Dermis blood vessel endothelial cell (primary cell): ENCODE results near the gene GTF2A1L. TPM values are rescaled to one million over a fixed set of nuclear protein-coding genes. Genes with fewer than 3 reads are reported as not detected.
A peak's percentile ranks its signal among the peaks of the same experiment; 100 is the strongest.
"Not testable (repeated sequence)": the region's sequence is repeated elsewhere in the genome, so short reads cannot be mapped to it uniquely, and the experiment has no call there.

Experiments
- DNase-seq: peaks from one replicate; pipeline ENCODE4 v3.0.0; 2010
- total RNA-seq: library from RNA; depleted of rRNA; stranded (reverse); fragments of >200 nt; gene quantifications from 2 replicates; pipeline ENCODE4 v1.2.3, GENCODE V29; 2014

The GTF2A1L gene
- total RNA-seq, 1 donor from 2014 or later: not detected

- no peak for DNase-seq
These were observed 81.8 kb downstream of the GTF2A1L start for GRCh38 chr2:48699348-48699930.

- not testable (repeated sequence) for DNase-seq
These were observed 86.0 kb downstream of the GTF2A1L start for GRCh38 chr2:48703621-48704020.

- no peak for DNase-seq
These were observed 89.8 kb downstream of the GTF2A1L start for GRCh38 chr2:48707466-48707865.

GRCh38 chr2:48709096-48710034, 91.7 kb downstream of the GTF2A1L start:
- no peak for DNase-seq

GRCh38 chr2:48711343-48711742, 93.7 kb downstream of the GTF2A1L start:
- peak; percentile 50 for DNase-seq

- DNase-seq: no peak
These were observed 94.5 kb downstream of the GTF2A1L start for GRCh38 chr2:48712151-48712550.

- DNase-seq: no peak
These were observed 96.0 kb downstream of the GTF2A1L start for GRCh38 chr2:48713647-48714046.

GRCh38 chr2:48714245-48714644, 96.6 kb downstream of the GTF2A1L start:
- no peak for DNase-seq

- DNase-seq: peak; percentile 19
These were observed 97.6 kb downstream of the GTF2A1L start for GRCh38 chr2:48715042-48715899.

- no peak for DNase-seq
These were observed 98.3 kb downstream of the GTF2A1L start for GRCh38 chr2:48715956-48716355.

- DNase-seq: no peak
These were observed 100.2 kb downstream of the GTF2A1L start for GRCh38 chr2:48717846-48718245.

GRCh38 chr2:48719480-48720177, 102.0 kb downstream of the GTF2A1L start:
- no peak for DNase-seq

GRCh38 chr2:48721158-48721557, 103.5 kb downstream of the GTF2A1L start:
- DNase-seq: no peak

GRCh38 chr2:48722391-48722790, 104.7 kb downstream of the GTF2A1L start:
- DNase-seq: no peak

- DNase-seq: no peak
These were observed 105.5 kb downstream of the GTF2A1L start for GRCh38 chr2:48723129-48723528.

- no peak for DNase-seq
These were observed 106.6 kb downstream of the GTF2A1L start for GRCh38 chr2:48724278-48724677.

GRCh38 chr2:48725696-48726494, 108.2 kb downstream of the GTF2A1L start:
- no peak for DNase-seq

GRCh38 chr2:48727560-48727959, 109.9 kb downstream of the GTF2A1L start:
- DNase-seq: no peak

GRCh38 chr2:48728295-48728694, 110.6 kb downstream of the GTF2A1L start:
- DNase-seq: no peak

- no peak for DNase-seq
These were observed 111.2 kb downstream of the GTF2A1L start for GRCh38 chr2:48728840-48729239.
